Adrenal gland (tissue), 12 donors: Measurements from ENCODE around the gene ATP11B. TPM values are rescaled to one million over a fixed set of nuclear protein-coding genes. Genes with fewer than 3 reads are reported as not detected.

Experiments used
- DNase-seq, 7 donors: peaks; one replicate each; pipeline ENCODE4 v3.0.0-alpha.2; 2019 to 2020
- H3K27ac ChIP-seq, 5 donors: fragments of 200-600 bp; sonication (generic) in 4 of 5; 1 replicate in 3 of 5; 2 replicates in 2 of 5; pipeline versions ENCODE4 v1.5.1 to v1.8.0; 2016 to 2020; ENCODE audit warnings: mild to moderate bottlenecking in 1 of 5
- H3K27me3 ChIP-seq: fragments of 200-600 bp; 2 replicates; pipeline ENCODE4 v1.8.0; 2021
- H3K36me3 ChIP-seq, 2 donors: fragments of 200-600 bp; replicated peaks in 1 of 2; 1 replicate in 1 of 2; 2 replicates in 1 of 2; pipeline versions ENCODE4 v1.5.1 to v1.8.0; 2018 to 2022
- H3K4me1 ChIP-seq, 2 donors: fragments of 200-600 bp; replicated peaks in 1 of 2; 1 replicate in 1 of 2; 2 replicates in 1 of 2; pipeline versions ENCODE4 v1.5.1 to v1.8.0; 2018 to 2021
- H3K4me3 ChIP-seq, 4 donors: fragments of 200-600 bp; sonication (generic) in 3 of 4; one replicate each; pipeline ENCODE4 v1.5.1; 2016 to 2018
- H3K9me3 ChIP-seq, 3 donors: fragments of 200-600 bp; sonication (generic) in 1 of 3; replicated peaks in 1 of 3; 1 replicate in 2 of 3; 2 replicates in 1 of 3; pipeline versions ENCODE4 v1.5.1 to v1.8.0; 2016 to 2021
- POLR2A ChIP-seq, 2 donors: fragments of 450-650 bp; IDR thresholded peaks; one replicate each; pipeline ENCODE4 v1.6.1; 2017; ENCODE audit warnings: antibody characterized with exemption in 2 of 2, mild to moderate bottlenecking in 2 of 2, moderate library complexity in 1 of 2
- WGBS, 4 donors: extraction: QIAGEN DNeasy Blood & Tissue Kit in 2 of 4; methylation state at CpG; one replicate each; pipeline versions ENCODE4 v1.1.5 to v1.1.7; 2013 to 2017; 5-methylcytosine and 5-hydroxymethylcytosine counted together
- intact Hi-C, 2 donors: fragments of 100-400 bp; cut with DNase I; formaldehyde crosslinking; loops; one replicate each; pipeline versions ENCODE4 v1.14.1 to v1.15.0; 2022 to 2023
- polyA plus RNA-seq, 3 donors: library from polyadenylated mRNA; stranded (reverse); fragments of 200-250 nt in 2 of 3; fragments of 350-450 nt in 1 of 3; fragmentation: Illumina TruSeq in 1 of 3; extraction: RNeasy Lipid Tissue Mini Kit (QIAGEN cat#74804) in 1 of 3; gene quantifications; one replicate each; pipeline ENCODE4 v1.2.3, GENCODE V29; 2013 to 2014
- total RNA-seq, 9 donors: library from RNA; depleted of rRNA in 4 of 9; stranded (reverse); fragments of >200 nt in 4 of 9; fragments of 120-200 nt in 1 of 9; fragmentation: NEBNext Ultra II Directional in 1 of 9; extraction: Animal tissue kit (Norgen Biotek cat#: 25700) in 1 of 9; gene quantifications; one replicate each; pipeline versions ENCODE4 v1.1.0 to v1.2.4, GENCODE V29; 2013 to 2023
- TF ChIP-seq, protein P1 (sequence below), 6 experiments: fragments of 450-650 bp in 4 of 6; fragments of 200-600 bp in 2 of 6; sonication (generic) in 1 of 6; IDR thresholded peaks; 1 replicate in 5 of 6; 2 replicates in 1 of 6; pipeline versions ENCODE4 v1.5.1 to v1.8.0; 2016 to 2021; ENCODE audit warnings: antibody characterized with exemption in 6 of 6, mild to moderate bottlenecking in 2 of 6, moderate library complexity in 1 of 6
- donor health status: healthy with polysubstance abuse.
- donor health status: Bipolar disorder and iron deficiency.
- donor health status: DM: yes; HTN: yes; CAD: no.
- donor health status: DM: no; HTN: no; CAD: no.
- donor health status: DM: no; HTN: no; CAD: no.
- donor health status: DM: yes; HTN: yes; CAD: no.

ATP11B gene
- total and polyA plus RNA-seq, 12 donors, result 2.9 to 45.1 (median 29.9) TPM

GRCh38 chr3:182787302-182788036 is 5.8 kb upstream of the ATP11B start:
- no peaks in the 10 kb centered on the region for H3K4me1 ChIP-seq
- TF ChIP-seq POLR2A (IDR thresholded peaks at IDR 0.05), result no peak
- TF ChIP-seq, protein P1, sequence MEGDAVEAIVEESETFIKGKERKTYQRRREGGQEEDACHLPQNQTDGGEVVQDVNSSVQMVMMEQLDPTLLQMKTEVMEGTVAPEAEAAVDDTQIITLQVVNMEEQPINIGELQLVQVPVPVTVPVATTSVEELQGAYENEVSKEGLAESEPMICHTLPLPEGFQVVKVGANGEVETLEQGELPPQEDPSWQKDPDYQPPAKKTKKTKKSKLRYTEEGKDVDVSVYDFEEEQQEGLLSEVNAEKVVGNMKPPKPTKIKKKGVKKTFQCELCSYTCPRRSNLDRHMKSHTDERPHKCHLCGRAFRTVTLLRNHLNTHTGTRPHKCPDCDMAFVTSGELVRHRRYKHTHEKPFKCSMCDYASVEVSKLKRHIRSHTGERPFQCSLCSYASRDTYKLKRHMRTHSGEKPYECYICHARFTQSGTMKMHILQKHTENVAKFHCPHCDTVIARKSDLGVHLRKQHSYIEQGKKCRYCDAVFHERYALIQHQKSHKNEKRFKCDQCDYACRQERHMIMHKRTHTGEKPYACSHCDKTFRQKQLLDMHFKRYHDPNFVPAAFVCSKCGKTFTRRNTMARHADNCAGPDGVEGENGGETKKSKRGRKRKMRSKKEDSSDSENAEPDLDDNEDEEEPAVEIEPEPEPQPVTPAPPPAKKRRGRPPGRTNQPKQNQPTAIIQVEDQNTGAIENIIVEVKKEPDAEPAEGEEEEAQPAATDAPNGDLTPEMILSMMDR (IDR thresholded peaks at IDR 0.05), result no peak
- intact Hi-C loops, result no loop called here
- no peak for DNase-seq
- no peak overlapping the region for H3K4me3 ChIP-seq
- no peaks in the 10 kb centered on the region for H3K9me3 ChIP-seq
- no peak overlapping the region for H3K27ac ChIP-seq
- H3K27me3 ChIP-seq, result peaks cover 22% of the 10 kb centered on the region
- H3K36me3 ChIP-seq, result no peaks in the 10 kb centered on the region
- 60 to 66% (median 64%) methylated on average over 12 of the region's 12 CpGs for WGBS, 4 donors

DNA sequence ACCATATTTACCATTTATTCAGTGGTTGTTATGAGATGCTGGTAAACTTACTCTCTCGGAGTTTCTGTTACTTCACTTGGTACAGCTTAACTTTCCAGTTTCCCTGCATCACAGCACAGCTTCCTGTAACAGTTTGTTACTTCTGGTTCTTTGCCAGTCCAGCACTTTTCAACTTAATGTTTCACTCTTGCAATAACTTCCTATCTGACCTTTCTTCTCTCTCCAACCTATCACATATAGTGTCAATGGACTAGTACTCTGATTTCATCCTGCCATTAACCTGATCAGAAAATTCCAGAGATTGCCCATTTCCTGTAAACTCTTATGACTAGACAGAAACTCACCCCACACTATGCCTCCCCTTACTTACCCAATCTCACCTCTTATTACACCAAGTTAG is 3.9 kb upstream of the ATP11B start:
- H3K36me3 ChIP-seq, result no peaks in the 10 kb centered on the region
- no peak overlapping the region for H3K4me3 ChIP-seq
- no peaks in the 10 kb centered on the region for H3K9me3 ChIP-seq
- no peak for DNase-seq
- intact Hi-C loops, result no loop called here
- peaks cover 22% of the 10 kb centered on the region for H3K27me3 ChIP-seq
- 40 to 54% (median 47%) methylated on average over 1 of the region's 1 CpG for WGBS, 4 donors
- H3K4me1 ChIP-seq, result no peaks in the 10 kb centered on the region
- H3K27ac ChIP-seq, result no peak overlapping the region
- TF ChIP-seq, protein P1 (IDR thresholded peaks at IDR 0.05), result no peak
- no peak for TF ChIP-seq POLR2A (IDR thresholded peaks at IDR 0.05)

GRCh38 chr3:182790612-182791011 is 2.7 kb upstream of the ATP11B start:
- Histone ChIP-seq H3K9me3 (no peaks in the 10 kb centered on the region), H3K4me3 (no peak overlapping the region), H3K27me3 (peaks cover 11% of the 10 kb centered on the region), H3K36me3 (no peaks in the 10 kb centered on the region), H3K4me1 (peaks cover 9 to 12% of the 10 kb centered on the region in 2 donors), H3K27ac (no peak overlapping the region)
- intact Hi-C loops, result no loop called here
- DNase-seq, result no peak
- TF ChIP-seq, protein P1 (IDR thresholded peaks at IDR 0.05), result no peak
- no peak for TF ChIP-seq POLR2A (IDR thresholded peaks at IDR 0.05)
- 58 to 71% (median 60%) methylated on average over 1 of the region's 1 CpG for WGBS, 4 donors

GRCh38 chr3:182793663-182794454 is 555 bp downstream of the ATP11B start:
- Histone ChIP-seq H3K4me3 (peak overlapping the region; percentile 70 to 100 (median 78)), H3K9me3 (no peaks in the 10 kb centered on the region), H3K27ac (peak overlapping the region; percentile 56 to 98 (median 88)), H3K4me1 (peaks cover 9 to 17% of the 10 kb centered on the region in 2 donors), H3K36me3 (no peaks in the 10 kb centered on the region), H3K27me3 (no peaks in the 10 kb centered on the region)
- intact Hi-C loops, result no loop called here
- 0 to 1% (median 0%) methylated on average over 15 to 86 of the region's 86 CpGs for WGBS, 4 donors
- peak; percentile 39 to 69 (median 45) for DNase-seq
- TF ChIP-seq, protein P1 (IDR thresholded peaks at IDR 0.05), result peak in 1 of 6 experiments; percentile 4
- TF ChIP-seq POLR2A (IDR thresholded peaks at IDR 0.05), result peak; percentile 1 to 51
